ENCODE results near the gene PPP2R5D. TPM values are rescaled to one million over a fixed set of nuclear protein-coding genes. Genes with fewer than 3 reads are reported as not detected.

The PPP2R5D gene
- total and polyA plus RNA-seq, 2 of the 4 experiments (the other 2 are of a cell fraction), result 55.6 to 68.8 TPM

- BruUV-seq (replicated peaks), result no TSS peak
- Histone ChIP-seq H3K9me1 (ENCODE audit: insufficient read depth, low read length) (no peaks in the 10 kb centered on the region; the same call in 1 of the 2 replicates), H4K5ac (ENCODE audit: low read depth, low read length) (no peak overlapping the region), H2BK5ac (ENCODE audit: low read depth, low read length, poor library complexity, severe bottlenecking) (no peak overlapping the region), H3K14ac (replicated peaks; ENCODE audit: low read depth, low read length) (no peak overlapping the region), H3K27me3 (ENCODE audit: control insufficient read depth, insufficient read depth, low read length) (no peaks in the 10 kb centered on the region), H2AK5ac (ENCODE audit: low read depth, low read length) (no peak overlapping the region), H2AFZ (replicated peaks; ENCODE audit: low read length, poor library complexity) (no peak overlapping the region), H3K4me2 (ENCODE audit: low read depth, low read length) (no peak overlapping the region), H3K23ac (ENCODE audit: low read depth, low read length) (no peak overlapping the region), H4K8ac (ENCODE audit: low read depth in 2 of 2, low read length in 2 of 2) (no peak overlapping the region), H3K9me3 (ENCODE audit: control insufficient read depth, insufficient read depth, low read length) (no peaks in the 10 kb centered on the region), H3K56ac (ENCODE audit: extremely low read depth, insufficient read depth, low read length) (no peak overlapping the region), H3K4me1 (ENCODE audit: control insufficient read depth, insufficient read depth, low read length) (no peaks in the 10 kb centered on the region), H3K27ac (ENCODE audit: insufficient read depth, low read length) (no peak overlapping the region), H4K91ac (ENCODE audit: insufficient read depth, low read depth, low read length) (no peak overlapping the region), H4K20me1 (ENCODE audit: insufficient read depth, low read length) (no peaks in the 10 kb centered on the region; the same call in 1 of the 2 replicates), H2BK120ac (ENCODE audit: low read depth, low read length) (no peak overlapping the region), H3K9ac (ENCODE audit: low read depth, low read length) (no peak overlapping the region), H2BK20ac (ENCODE audit: low read depth, low read length) (no peak overlapping the region), H3K18ac (ENCODE audit: low read depth, low read length) (no peak overlapping the region), H2BK15ac (ENCODE audit: low read depth, low read length) (no peak overlapping the region), H2AK9ac (replicated peaks; ENCODE audit: low read depth, low read length, poor library complexity) (peak overlapping the region; percentile 70), H3K4ac (ENCODE audit: low read depth, low read length) (no peak overlapping the region), H3K36me3 (ENCODE audit: control insufficient read depth, insufficient read depth, low read length) (peaks cover 32% of the 10 kb centered on the region), H3K4me3 (ENCODE audit: insufficient read depth, low read depth, low read length) (no peak overlapping the region), H3K79me1 (ENCODE audit: low read depth in 1 of 2, low read length in 2 of 2) (peaks cover 11 to 18% of the 10 kb centered on the region in 2 experiments)
- dilution Hi-C loops (cut with HindIII; ENCODE audit: low sequenced_read_pairs, unreplicated experiment), result no loop called here
- DNase-seq, result no peak
- TF ChIP-seq MAFK (IDR thresholded peaks at IDR 0.05; ENCODE audit: low read depth, low read length), result no peak
- no peak for TF ChIP-seq CHD1 (IDR thresholded peaks at IDR 0.05; ENCODE audit: low read depth, low read length)
- TF ChIP-seq POLR2A (IDR thresholded peaks at IDR 0.05; ENCODE audit: low read depth, low read length), result no peak
- no peak for TF ChIP-seq MAZ (IDR thresholded peaks at IDR 0.05; ENCODE audit: borderline replicate concordance, low read depth, low read length)
- no peak for TF ChIP-seq RFX5 (IDR thresholded peaks at IDR 0.05; ENCODE audit: low read depth, low read length)
- TF ChIP-seq, protein P1, sequence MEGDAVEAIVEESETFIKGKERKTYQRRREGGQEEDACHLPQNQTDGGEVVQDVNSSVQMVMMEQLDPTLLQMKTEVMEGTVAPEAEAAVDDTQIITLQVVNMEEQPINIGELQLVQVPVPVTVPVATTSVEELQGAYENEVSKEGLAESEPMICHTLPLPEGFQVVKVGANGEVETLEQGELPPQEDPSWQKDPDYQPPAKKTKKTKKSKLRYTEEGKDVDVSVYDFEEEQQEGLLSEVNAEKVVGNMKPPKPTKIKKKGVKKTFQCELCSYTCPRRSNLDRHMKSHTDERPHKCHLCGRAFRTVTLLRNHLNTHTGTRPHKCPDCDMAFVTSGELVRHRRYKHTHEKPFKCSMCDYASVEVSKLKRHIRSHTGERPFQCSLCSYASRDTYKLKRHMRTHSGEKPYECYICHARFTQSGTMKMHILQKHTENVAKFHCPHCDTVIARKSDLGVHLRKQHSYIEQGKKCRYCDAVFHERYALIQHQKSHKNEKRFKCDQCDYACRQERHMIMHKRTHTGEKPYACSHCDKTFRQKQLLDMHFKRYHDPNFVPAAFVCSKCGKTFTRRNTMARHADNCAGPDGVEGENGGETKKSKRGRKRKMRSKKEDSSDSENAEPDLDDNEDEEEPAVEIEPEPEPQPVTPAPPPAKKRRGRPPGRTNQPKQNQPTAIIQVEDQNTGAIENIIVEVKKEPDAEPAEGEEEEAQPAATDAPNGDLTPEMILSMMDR (conservative IDR thresholded peaks at IDR 0.05; ENCODE audit: low read depth, low read length), result no peak
- TF ChIP-seq, protein P2, sequence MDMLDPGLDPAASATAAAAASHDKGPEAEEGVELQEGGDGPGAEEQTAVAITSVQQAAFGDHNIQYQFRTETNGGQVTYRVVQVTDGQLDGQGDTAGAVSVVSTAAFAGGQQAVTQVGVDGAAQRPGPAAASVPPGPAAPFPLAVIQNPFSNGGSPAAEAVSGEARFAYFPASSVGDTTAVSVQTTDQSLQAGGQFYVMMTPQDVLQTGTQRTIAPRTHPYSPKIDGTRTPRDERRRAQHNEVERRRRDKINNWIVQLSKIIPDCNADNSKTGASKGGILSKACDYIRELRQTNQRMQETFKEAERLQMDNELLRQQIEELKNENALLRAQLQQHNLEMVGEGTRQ (IDR thresholded peaks at IDR 0.05; ENCODE audit: low read depth, low read length), result no peak
- no peak for TF ChIP-seq ELK1 (IDR thresholded peaks at IDR 0.05; ENCODE audit: borderline replicate concordance, low read depth, low read length)
- TF ChIP-seq RCOR1 (IDR thresholded peaks at IDR 0.05; ENCODE audit: insufficient replicate concordance, low read length), result no peak
- TF ChIP-seq MXI1 (IDR thresholded peaks at IDR 0.05; ENCODE audit: borderline replicate concordance, low read depth, low read length), result no peak
- no peak for TF ChIP-seq SMC3 (IDR thresholded peaks at IDR 0.05; ENCODE audit: low read depth, low read length)
- TF ChIP-seq CEBPB (IDR thresholded peaks at IDR 0.05; ENCODE audit: low read depth, low read length), result no peak
- TF ChIP-seq RAD21 (IDR thresholded peaks at IDR 0.05; ENCODE audit: low read length), result no peak
- TF ChIP-seq NFE2L2 (IDR thresholded peaks at IDR 0.05; ENCODE audit: low read depth, low read length), result no peak
- ChIA-PET POLR2A (ENCODE audit: unreplicated experiment) (interaction anchor here (0.5 kb wide), 1 partner anchor 11 kb away, joined by 4 read pairs; no protein-coding TSS in a partner anchor), CTCF (no interaction called here)
- in situ Hi-C loops (cut with MboI; ENCODE audit: low sequenced_read_pairs), result no loop called here
- no CpG with 5 or more reads among the region's 6 CpGs for WGBS, 2 experiments (ENCODE audit: extremely low coverage in 2 of 2, insufficient read length in 1 of 2)
- ATAC-seq (ENCODE audit: low read depth), result no peak
- intact Hi-C loops (cut with micrococcal nuclease), result no loop called here
Observed at GRCh38 chr6:42940493-42941045, 43.8 kb upstream of the PPP2R5D start.

All from IMR-90 (cell line).